ENCODE data around the gene PIEZO2.

DNA sequence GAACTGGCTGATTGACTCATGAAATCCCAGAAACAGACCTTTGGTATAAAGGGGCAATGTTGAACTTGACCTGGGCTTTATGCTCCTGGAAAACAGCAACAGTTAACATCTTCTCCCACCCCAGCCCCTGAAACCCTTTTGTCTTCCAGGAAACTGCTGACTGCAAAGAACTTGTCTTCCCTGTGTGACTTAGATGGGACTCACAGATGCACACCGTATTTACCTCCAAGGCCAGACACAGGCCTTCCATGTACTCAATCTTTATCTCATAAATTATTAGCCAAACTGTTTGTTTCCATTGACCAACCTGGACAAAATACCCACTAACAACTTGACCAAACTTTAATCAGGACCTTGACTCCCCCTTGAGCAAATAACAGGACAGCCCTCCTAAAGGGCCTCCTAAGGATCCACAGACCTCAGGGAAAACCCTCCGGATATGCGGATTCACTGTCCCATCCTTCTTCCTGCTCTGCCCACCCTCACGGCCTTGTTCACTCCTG, 36.3 kb downstream of the PIEZO2 start:
- TF ChIP-seq, protein P1, sequence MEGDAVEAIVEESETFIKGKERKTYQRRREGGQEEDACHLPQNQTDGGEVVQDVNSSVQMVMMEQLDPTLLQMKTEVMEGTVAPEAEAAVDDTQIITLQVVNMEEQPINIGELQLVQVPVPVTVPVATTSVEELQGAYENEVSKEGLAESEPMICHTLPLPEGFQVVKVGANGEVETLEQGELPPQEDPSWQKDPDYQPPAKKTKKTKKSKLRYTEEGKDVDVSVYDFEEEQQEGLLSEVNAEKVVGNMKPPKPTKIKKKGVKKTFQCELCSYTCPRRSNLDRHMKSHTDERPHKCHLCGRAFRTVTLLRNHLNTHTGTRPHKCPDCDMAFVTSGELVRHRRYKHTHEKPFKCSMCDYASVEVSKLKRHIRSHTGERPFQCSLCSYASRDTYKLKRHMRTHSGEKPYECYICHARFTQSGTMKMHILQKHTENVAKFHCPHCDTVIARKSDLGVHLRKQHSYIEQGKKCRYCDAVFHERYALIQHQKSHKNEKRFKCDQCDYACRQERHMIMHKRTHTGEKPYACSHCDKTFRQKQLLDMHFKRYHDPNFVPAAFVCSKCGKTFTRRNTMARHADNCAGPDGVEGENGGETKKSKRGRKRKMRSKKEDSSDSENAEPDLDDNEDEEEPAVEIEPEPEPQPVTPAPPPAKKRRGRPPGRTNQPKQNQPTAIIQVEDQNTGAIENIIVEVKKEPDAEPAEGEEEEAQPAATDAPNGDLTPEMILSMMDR (IDR thresholded peaks at IDR 0.05 in 4 of 5, conservative IDR thresholded peaks at IDR 0.05 in 1 of 5): no peak
- no peak for TF ChIP-seq POLR2A (IDR thresholded peaks at IDR 0.05)
